ENCODE measurements around the gene ORAI2. TPM values are rescaled to one million over a fixed set of nuclear protein-coding genes. Genes with fewer than 3 reads are reported as not detected.
"Not testable (repeated sequence)": the region's sequence is repeated elsewhere in the genome, so short reads cannot be mapped to it uniquely, and the experiment has no call there.

The ORAI2 gene
- polyA plus RNA-seq, 1 donor (not counting 4 experiments of a cell fraction or from before 2014, with no cell fraction given): 2.0 TPM

DNA sequence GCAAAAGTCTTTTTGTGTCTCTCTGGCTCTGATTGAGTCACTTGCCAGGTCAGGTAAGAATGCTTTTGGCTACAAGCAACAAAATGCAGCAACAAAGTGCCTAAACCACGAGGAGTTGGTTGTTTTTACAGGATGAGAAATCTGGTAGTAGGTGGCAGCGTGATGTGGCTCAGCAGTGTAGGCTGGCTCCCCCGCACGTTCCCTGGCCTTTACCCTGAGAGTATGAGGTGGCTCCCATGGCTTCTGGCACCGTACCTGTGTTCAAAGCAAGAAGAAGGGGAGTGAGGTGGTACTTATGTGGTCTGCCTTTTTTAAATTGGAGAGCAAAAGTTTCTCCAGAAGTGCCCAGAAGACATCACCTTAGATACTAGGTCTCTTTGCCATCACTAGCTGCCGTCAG is 25.5 kb upstream of the ORAI2 start:
- H4K20me1 ChIP-seq (ENCODE audit: control insufficient read depth, extremely low read depth, insufficient read depth, low read length): no peaks in the 10 kb centered on the region
- H3K4me1 ChIP-seq (ENCODE audit: control insufficient read depth, extremely low read depth, insufficient read depth, low read length): no peaks in the 10 kb centered on the region
- no peaks in the 10 kb centered on the region for H3K9me3 ChIP-seq (ENCODE audit: control insufficient read depth, low read depth, low read length)
- H3K9ac ChIP-seq (ENCODE audit: control insufficient read depth, extremely low read depth, insufficient read depth, low read length): no peak overlapping the region
- H3K27me3 ChIP-seq (ENCODE audit: control insufficient read depth, extremely low read depth, insufficient read depth, low read length): no peaks in the 10 kb centered on the region
- no peak overlapping the region for H2AFZ ChIP-seq (ENCODE audit: control insufficient read depth, low read length)
- FAIRE-seq (no peak), DNase-seq (ENCODE audit: low read depth, low spot score) (no peak)
- H3K9me1 ChIP-seq (ENCODE audit: control insufficient read depth, extremely low read depth, insufficient read depth, low read length): no peaks in the 10 kb centered on the region
- peaks cover 28 to 37% of the 10 kb centered on the region in 2 experiments for H3K36me3 ChIP-seq (ENCODE audit: control insufficient read depth in 2 of 2, extremely low read depth in 1 of 2, insufficient read depth in 2 of 2, low read length in 2 of 2)
- dilution Hi-C loops (cut with MboI; ENCODE audit: extremely low pct_ligation_motif_present, low sequenced_read_pairs): no loop called here
- H3K79me2 ChIP-seq (ENCODE audit: control insufficient read depth, insufficient read depth, low read length): peaks cover 3% of the 10 kb centered on the region
- no peak overlapping the region for H3K27ac ChIP-seq (ENCODE audit: control insufficient read depth, insufficient read depth, low read length)
- no peak overlapping the region for H3K4me2 ChIP-seq (ENCODE audit: control insufficient read depth, extremely low read depth, insufficient read depth, low read depth, low read length)
- H3K4me3 ChIP-seq (ENCODE audit: control insufficient read depth in 2 of 3, extremely low read depth in 1 of 3, insufficient read depth in 2 of 3, low read depth in 1 of 3, low read length in 3 of 3): no peak overlapping the region
- TF ChIP-seq EZH2 (IDR thresholded peaks at IDR 0.05; ENCODE audit: low read length): no peak
- TF ChIP-seq, protein P1, sequence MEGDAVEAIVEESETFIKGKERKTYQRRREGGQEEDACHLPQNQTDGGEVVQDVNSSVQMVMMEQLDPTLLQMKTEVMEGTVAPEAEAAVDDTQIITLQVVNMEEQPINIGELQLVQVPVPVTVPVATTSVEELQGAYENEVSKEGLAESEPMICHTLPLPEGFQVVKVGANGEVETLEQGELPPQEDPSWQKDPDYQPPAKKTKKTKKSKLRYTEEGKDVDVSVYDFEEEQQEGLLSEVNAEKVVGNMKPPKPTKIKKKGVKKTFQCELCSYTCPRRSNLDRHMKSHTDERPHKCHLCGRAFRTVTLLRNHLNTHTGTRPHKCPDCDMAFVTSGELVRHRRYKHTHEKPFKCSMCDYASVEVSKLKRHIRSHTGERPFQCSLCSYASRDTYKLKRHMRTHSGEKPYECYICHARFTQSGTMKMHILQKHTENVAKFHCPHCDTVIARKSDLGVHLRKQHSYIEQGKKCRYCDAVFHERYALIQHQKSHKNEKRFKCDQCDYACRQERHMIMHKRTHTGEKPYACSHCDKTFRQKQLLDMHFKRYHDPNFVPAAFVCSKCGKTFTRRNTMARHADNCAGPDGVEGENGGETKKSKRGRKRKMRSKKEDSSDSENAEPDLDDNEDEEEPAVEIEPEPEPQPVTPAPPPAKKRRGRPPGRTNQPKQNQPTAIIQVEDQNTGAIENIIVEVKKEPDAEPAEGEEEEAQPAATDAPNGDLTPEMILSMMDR (optimal IDR thresholded peaks at IDR 0.05 in 1 of 3, IDR thresholded peaks at IDR 0.05 in 1 of 3, conservative IDR thresholded peaks at IDR 0.05 in 1 of 3; ENCODE audit: extremely low read depth in 1 of 3, insufficient read depth in 2 of 3, low read length in 3 of 3): no peak

DNA sequence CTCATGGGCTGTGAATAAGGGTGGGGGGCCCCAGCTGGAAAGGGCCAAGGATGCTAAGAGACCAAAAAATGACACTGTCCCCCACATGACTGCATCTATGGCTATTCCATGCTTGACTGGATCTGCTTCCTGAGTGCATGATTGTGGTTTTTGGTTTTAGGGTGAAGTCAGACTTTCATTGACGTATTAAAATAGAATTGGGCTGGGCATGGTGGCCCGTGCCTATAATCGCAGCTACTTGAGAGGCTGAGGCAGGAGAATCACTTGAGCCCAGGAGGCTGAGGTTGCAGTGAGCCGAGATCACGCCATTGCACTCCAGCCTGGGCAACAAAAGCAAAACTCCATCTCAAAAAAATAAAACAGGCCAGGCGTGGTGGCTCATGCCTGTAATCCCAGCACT is 24.8 kb upstream of the ORAI2 start:
- H4K20me1 ChIP-seq (ENCODE audit: control insufficient read depth, extremely low read depth, insufficient read depth, low read length); H3K9me1 ChIP-seq (ENCODE audit: control insufficient read depth, extremely low read depth, insufficient read depth, low read length); dilution Hi-C loops (cut with MboI; ENCODE audit: extremely low pct_ligation_motif_present, low sequenced_read_pairs); H3K4me2 ChIP-seq (ENCODE audit: control insufficient read depth, extremely low read depth, insufficient read depth, low read depth, low read length); H2AFZ ChIP-seq (ENCODE audit: control insufficient read depth, low read length); H3K27me3 ChIP-seq (ENCODE audit: control insufficient read depth, extremely low read depth, insufficient read depth, low read length); FAIRE-seq; H3K27ac ChIP-seq (ENCODE audit: control insufficient read depth, insufficient read depth, low read length); H3K9ac ChIP-seq (ENCODE audit: control insufficient read depth, extremely low read depth, insufficient read depth, low read length); H3K4me1 ChIP-seq (ENCODE audit: control insufficient read depth, extremely low read depth, insufficient read depth, low read length); H3K9me3 ChIP-seq (ENCODE audit: control insufficient read depth, low read depth, low read length); H3K4me3 ChIP-seq (ENCODE audit: control insufficient read depth in 2 of 3, extremely low read depth in 1 of 3, insufficient read depth in 2 of 3, low read depth in 1 of 3, low read length in 3 of 3); H3K79me2 ChIP-seq (ENCODE audit: control insufficient read depth, insufficient read depth, low read length); DNase-seq (ENCODE audit: low read depth, low spot score): not testable (repeated sequence)
- H3K36me3 ChIP-seq (ENCODE audit: control insufficient read depth in 2 of 2, extremely low read depth in 1 of 2, insufficient read depth in 2 of 2, low read length in 2 of 2): peaks cover 29 to 39% of the 10 kb centered on the region in 2 experiments

DNA sequence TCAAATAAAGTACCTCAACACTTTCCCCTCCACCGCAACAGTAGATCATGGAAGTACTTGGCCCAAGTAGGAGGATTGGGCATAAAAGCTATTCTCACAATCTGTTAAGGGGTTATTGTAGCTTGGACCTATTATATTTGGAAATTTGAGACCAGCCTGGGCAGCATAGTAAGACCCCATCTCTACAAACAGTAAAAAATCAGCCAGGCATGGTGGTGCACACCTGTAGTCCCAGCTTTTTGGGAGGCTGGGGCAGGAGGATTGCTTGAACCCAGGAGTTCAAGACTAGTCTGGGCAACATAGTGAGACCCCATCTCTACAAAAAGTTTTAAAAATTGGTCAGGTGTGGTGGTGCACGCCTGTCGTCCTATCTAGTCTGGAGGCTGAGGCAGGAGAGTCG is 24.0 kb upstream of the ORAI2 start:
- no peaks in the 10 kb centered on the region for H4K20me1 ChIP-seq (ENCODE audit: control insufficient read depth, extremely low read depth, insufficient read depth, low read length)
- TF ChIP-seq, protein P1 (optimal IDR thresholded peaks at IDR 0.05 in 1 of 3, IDR thresholded peaks at IDR 0.05 in 1 of 3, conservative IDR thresholded peaks at IDR 0.05 in 1 of 3; ENCODE audit: extremely low read depth in 1 of 3, insufficient read depth in 2 of 3, low read length in 3 of 3): no peak
- no peak for TF ChIP-seq EZH2 (IDR thresholded peaks at IDR 0.05; ENCODE audit: low read length)
- H3K36me3 ChIP-seq (ENCODE audit: control insufficient read depth in 2 of 2, extremely low read depth in 1 of 2, insufficient read depth in 2 of 2, low read length in 2 of 2): peaks cover 29 to 35% of the 10 kb centered on the region in 2 experiments

More for the DNA sequence above, 24.0 kb upstream of the ORAI2 start:
- no peaks in the 10 kb centered on the region for H3K4me1 ChIP-seq (ENCODE audit: control insufficient read depth, extremely low read depth, insufficient read depth, low read length)
- H2AFZ ChIP-seq (ENCODE audit: control insufficient read depth, low read length): no peak overlapping the region
- H3K4me3 ChIP-seq (ENCODE audit: control insufficient read depth in 2 of 3, extremely low read depth in 1 of 3, insufficient read depth in 2 of 3, low read depth in 1 of 3, low read length in 3 of 3): no peak overlapping the region
- H3K9ac ChIP-seq (ENCODE audit: control insufficient read depth, extremely low read depth, insufficient read depth, low read length): no peak overlapping the region
- DNase-seq (ENCODE audit: low read depth, low spot score) (no peak), FAIRE-seq (no peak)
- dilution Hi-C loops (cut with MboI; ENCODE audit: extremely low pct_ligation_motif_present, low sequenced_read_pairs): no loop called here
- H3K27ac ChIP-seq (ENCODE audit: control insufficient read depth, insufficient read depth, low read length): no peak overlapping the region
- no peak overlapping the region for H3K4me2 ChIP-seq (ENCODE audit: control insufficient read depth, extremely low read depth, insufficient read depth, low read depth, low read length)
- H3K27me3 ChIP-seq (ENCODE audit: control insufficient read depth, extremely low read depth, insufficient read depth, low read length): no peaks in the 10 kb centered on the region
- H3K9me3 ChIP-seq (ENCODE audit: control insufficient read depth, low read depth, low read length): no peaks in the 10 kb centered on the region
- no peaks in the 10 kb centered on the region for H3K9me1 ChIP-seq (ENCODE audit: control insufficient read depth, extremely low read depth, insufficient read depth, low read length)
- H3K79me2 ChIP-seq (ENCODE audit: control insufficient read depth, insufficient read depth, low read length): peaks cover 6% of the 10 kb centered on the region
